Measurements from ENCODE around the gene COL5A1.

Gene COL5A1

DNA sequence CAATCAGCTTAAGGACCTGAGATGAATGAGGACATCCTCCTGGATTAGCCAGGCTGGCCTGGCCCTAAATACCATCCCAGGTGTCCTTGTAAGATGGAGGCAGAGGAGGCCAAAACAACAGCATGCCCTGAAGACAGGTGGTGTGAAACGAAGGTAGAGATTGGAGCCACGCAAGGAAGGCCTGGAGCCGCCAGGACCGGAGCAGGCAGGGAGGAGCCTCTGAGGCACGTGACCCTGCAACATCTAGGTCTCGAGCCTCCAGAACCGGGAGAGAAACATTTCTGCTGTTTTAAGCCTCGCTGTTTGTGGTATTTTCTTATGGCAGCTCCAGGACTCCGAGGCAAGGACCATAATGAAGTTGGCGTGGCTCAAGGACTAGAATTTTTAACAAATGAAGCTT lies 9.7 kb upstream of the COL5A1 start:
- no peak for TF ChIP-seq EZH2 (IDR thresholded peaks at IDR 0.05; ENCODE audit: borderline replicate concordance, low read depth, low read length, severe bottlenecking)
- TF ChIP-seq, protein P1, sequence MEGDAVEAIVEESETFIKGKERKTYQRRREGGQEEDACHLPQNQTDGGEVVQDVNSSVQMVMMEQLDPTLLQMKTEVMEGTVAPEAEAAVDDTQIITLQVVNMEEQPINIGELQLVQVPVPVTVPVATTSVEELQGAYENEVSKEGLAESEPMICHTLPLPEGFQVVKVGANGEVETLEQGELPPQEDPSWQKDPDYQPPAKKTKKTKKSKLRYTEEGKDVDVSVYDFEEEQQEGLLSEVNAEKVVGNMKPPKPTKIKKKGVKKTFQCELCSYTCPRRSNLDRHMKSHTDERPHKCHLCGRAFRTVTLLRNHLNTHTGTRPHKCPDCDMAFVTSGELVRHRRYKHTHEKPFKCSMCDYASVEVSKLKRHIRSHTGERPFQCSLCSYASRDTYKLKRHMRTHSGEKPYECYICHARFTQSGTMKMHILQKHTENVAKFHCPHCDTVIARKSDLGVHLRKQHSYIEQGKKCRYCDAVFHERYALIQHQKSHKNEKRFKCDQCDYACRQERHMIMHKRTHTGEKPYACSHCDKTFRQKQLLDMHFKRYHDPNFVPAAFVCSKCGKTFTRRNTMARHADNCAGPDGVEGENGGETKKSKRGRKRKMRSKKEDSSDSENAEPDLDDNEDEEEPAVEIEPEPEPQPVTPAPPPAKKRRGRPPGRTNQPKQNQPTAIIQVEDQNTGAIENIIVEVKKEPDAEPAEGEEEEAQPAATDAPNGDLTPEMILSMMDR (IDR thresholded peaks at IDR 0.05; ENCODE audit: borderline replicate concordance, extremely low read depth, low read length, poor library complexity, severe bottlenecking), result no peak
- Histone ChIP-seq H2AFZ (ENCODE audit: low read depth, low read length) (no peak overlapping the region), H3K9me3 (ENCODE audit: insufficient read depth, low read length, severe bottlenecking) (no peaks in the 10 kb centered on the region), H3K27ac (ENCODE audit: low read length) (no peak overlapping the region), H3K9ac (ENCODE audit: low read depth, low read length) (no peak overlapping the region), H3K4me1 (ENCODE audit: insufficient read depth, low read length) (no peaks in the 10 kb centered on the region), H3K4me3 (ENCODE audit: low read depth in 1 of 2, low read length in 2 of 2) (no peak overlapping the region), H3K79me2 (ENCODE audit: insufficient read depth, low read length) (no peaks in the 10 kb centered on the region), H3K4me2 (ENCODE audit: insufficient read depth, low read length) (no peak overlapping the region), H3K27me3 (ENCODE audit: insufficient read depth, low read length, poor library complexity) (peaks cover 8% of the 10 kb centered on the region), H3K36me3 (ENCODE audit: insufficient read depth, low read length) (no peaks in the 10 kb centered on the region), H4K20me1 (ENCODE audit: insufficient read depth, low read length) (no peaks in the 10 kb centered on the region)
- DNase-seq, result no peak
- no peak for ATAC-seq (ENCODE audit: insufficient read depth, low read depth)

DNA sequence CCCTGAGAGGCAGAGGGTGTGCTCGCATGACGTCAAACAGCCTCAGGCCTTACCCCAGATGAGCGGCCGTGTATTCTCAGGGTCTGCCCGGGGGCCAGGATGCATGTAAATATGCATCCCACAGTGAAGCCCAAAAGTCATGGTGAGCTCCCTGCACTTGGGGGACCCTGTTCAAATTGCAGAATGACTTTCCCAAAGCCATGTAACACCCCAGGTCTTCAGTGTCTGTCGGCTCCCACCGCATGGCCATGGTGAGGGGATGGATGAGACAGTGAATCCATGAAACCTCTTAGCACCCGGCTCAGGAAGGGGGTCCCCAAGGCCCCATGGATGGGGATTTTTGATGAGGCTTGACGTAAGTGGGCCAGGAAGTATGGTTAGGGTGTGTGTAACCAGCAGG lies 9.3 kb upstream of the COL5A1 start:
- H3K9ac ChIP-seq (ENCODE audit: low read depth, low read length), result no peak overlapping the region
- no peak overlapping the region for H3K4me3 ChIP-seq (ENCODE audit: low read depth in 1 of 2, low read length in 2 of 2)
- H3K4me1 ChIP-seq (ENCODE audit: insufficient read depth, low read length), result no peaks in the 10 kb centered on the region
- no peak for ATAC-seq (ENCODE audit: insufficient read depth, low read depth)
- H3K27me3 ChIP-seq (ENCODE audit: insufficient read depth, low read length, poor library complexity), result peaks cover 4% of the 10 kb centered on the region
- H3K79me2 ChIP-seq (ENCODE audit: insufficient read depth, low read length), result no peaks in the 10 kb centered on the region
- no peak overlapping the region for H3K27ac ChIP-seq (ENCODE audit: low read length)
- H3K36me3 ChIP-seq (ENCODE audit: insufficient read depth, low read length), result no peaks in the 10 kb centered on the region
- H3K4me2 ChIP-seq (ENCODE audit: insufficient read depth, low read length), result no peak overlapping the region
- H2AFZ ChIP-seq (ENCODE audit: low read depth, low read length), result no peak overlapping the region
- H3K9me3 ChIP-seq (ENCODE audit: insufficient read depth, low read length, severe bottlenecking), result no peaks in the 10 kb centered on the region
- no peak for DNase-seq
- no peak for TF ChIP-seq EZH2 (IDR thresholded peaks at IDR 0.05; ENCODE audit: borderline replicate concordance, low read depth, low read length, severe bottlenecking)
- no peaks in the 10 kb centered on the region for H4K20me1 ChIP-seq (ENCODE audit: insufficient read depth, low read length)

DNA sequence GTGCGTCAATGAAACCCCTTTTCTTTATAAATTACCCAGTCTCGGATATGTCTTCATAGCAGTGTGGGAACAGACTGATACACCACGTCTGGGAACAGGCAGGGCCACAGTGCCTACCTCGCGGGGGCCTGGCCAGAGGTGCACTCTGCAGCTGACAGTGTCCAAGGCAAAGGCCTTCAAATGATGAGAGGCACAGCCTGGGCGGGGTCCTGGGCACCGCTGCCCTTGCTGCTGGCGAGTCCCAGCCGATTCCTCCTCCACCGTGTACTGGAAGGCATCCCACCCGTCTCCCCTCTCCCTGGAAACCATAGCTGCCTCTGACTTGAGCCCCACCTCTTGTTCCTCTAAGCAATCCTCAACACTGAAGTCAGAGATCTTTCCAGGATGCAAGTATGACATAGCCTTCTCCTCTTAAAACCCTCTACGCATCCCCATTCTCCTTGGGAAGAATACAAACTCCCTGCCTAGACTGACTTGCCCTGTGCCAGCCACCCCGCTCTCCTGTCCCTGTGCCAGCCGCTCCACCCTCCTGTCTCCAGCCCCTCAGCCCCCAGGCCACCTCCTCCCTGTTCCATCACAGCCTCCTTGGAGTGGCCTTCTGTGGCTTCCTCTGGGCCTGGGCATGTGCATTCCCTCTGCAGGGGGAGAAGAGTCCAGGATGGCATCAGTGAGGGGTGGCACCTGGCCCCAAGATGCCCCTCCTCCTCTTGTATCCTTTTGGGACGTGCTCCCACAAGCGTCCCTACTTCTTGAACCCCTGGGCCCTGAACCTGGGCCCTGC lies 8.1 kb upstream of the COL5A1 start:
- H2AFZ ChIP-seq (ENCODE audit: low read depth, low read length), result no peak overlapping the region
- ATAC-seq (ENCODE audit: insufficient read depth, low read depth) (no peak), DNase-seq (no peak)
- no peaks in the 10 kb centered on the region for H3K79me2 ChIP-seq (ENCODE audit: insufficient read depth, low read length)
- no peak overlapping the region for H3K4me3 ChIP-seq (ENCODE audit: low read depth in 1 of 2, low read length in 2 of 2)
- no peaks in the 10 kb centered on the region for H3K9me3 ChIP-seq (ENCODE audit: insufficient read depth, low read length, severe bottlenecking)
- no peaks in the 10 kb centered on the region for H3K4me1 ChIP-seq (ENCODE audit: insufficient read depth, low read length)
- no peak overlapping the region for H3K27ac ChIP-seq (ENCODE audit: low read length)
- H3K4me2 ChIP-seq (ENCODE audit: insufficient read depth, low read length), result no peak overlapping the region
- no peaks in the 10 kb centered on the region for H3K27me3 ChIP-seq (ENCODE audit: insufficient read depth, low read length, poor library complexity)
- no peak for TF ChIP-seq EZH2 (IDR thresholded peaks at IDR 0.05; ENCODE audit: borderline replicate concordance, low read depth, low read length, severe bottlenecking)
- TF ChIP-seq, protein P1 (IDR thresholded peaks at IDR 0.05; ENCODE audit: borderline replicate concordance, extremely low read depth, low read length, poor library complexity, severe bottlenecking), result no peak
- H3K9ac ChIP-seq (ENCODE audit: low read depth, low read length), result no peak overlapping the region
- no peaks in the 10 kb centered on the region for H3K36me3 ChIP-seq (ENCODE audit: insufficient read depth, low read length)
- no peaks in the 10 kb centered on the region for H4K20me1 ChIP-seq (ENCODE audit: insufficient read depth, low read length)

DNA sequence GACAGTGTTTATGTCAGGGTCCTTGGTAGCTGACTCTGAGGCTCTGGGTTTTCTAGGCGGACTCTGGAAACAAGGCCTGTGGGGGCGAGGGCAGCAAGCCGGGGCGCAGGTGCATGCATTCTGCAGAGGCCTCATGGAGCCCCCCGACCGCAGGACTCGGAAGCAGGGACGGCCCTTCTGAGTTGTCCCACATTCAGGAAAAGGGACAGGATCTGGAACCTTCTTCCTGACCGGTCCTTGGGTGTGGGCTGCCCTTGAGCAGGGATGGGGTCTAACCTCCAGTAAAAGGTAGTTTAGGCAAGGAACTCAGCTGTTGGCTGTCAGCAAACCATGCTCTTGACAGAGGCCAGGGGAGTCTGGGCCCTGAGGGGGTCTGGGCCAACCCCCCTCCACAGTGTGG lies 7.4 kb upstream of the COL5A1 start:
- TF ChIP-seq, protein P1 (IDR thresholded peaks at IDR 0.05; ENCODE audit: borderline replicate concordance, extremely low read depth, low read length, poor library complexity, severe bottlenecking), result no peak
- no peak for TF ChIP-seq EZH2 (IDR thresholded peaks at IDR 0.05; ENCODE audit: borderline replicate concordance, low read depth, low read length, severe bottlenecking)
- Histone ChIP-seq H3K4me3 (ENCODE audit: low read depth in 1 of 2, low read length in 2 of 2) (no peak overlapping the region), H3K79me2 (ENCODE audit: insufficient read depth, low read length) (no peaks in the 10 kb centered on the region), H3K4me2 (ENCODE audit: insufficient read depth, low read length) (no peak overlapping the region), H3K9ac (ENCODE audit: low read depth, low read length) (no peak overlapping the region), H3K4me1 (ENCODE audit: insufficient read depth, low read length) (no peaks in the 10 kb centered on the region), H3K9me3 (ENCODE audit: insufficient read depth, low read length, severe bottlenecking) (no peaks in the 10 kb centered on the region), H2AFZ (ENCODE audit: low read depth, low read length) (no peak overlapping the region), H4K20me1 (ENCODE audit: insufficient read depth, low read length) (no peaks in the 10 kb centered on the region), H3K27ac (ENCODE audit: low read length) (no peak overlapping the region), H3K27me3 (ENCODE audit: insufficient read depth, low read length, poor library complexity) (no peaks in the 10 kb centered on the region), H3K36me3 (ENCODE audit: insufficient read depth, low read length) (no peaks in the 10 kb centered on the region)
- DNase-seq (no peak), ATAC-seq (ENCODE audit: insufficient read depth, low read depth) (no peak)

Data from DND-41 (cell line).